Measurements from ENCODE around the gene TANGO6. TPM values are rescaled to one million over a fixed set of nuclear protein-coding genes. Genes with fewer than 3 reads are reported as not detected.

TANGO6 gene
- polyA plus RNA-seq, 2 of the 4 experiments (the other 2 are of a cell fraction) = 8.1 to 19.5 TPM

- Histone ChIP-seq H3K4me1 (no peaks in the 10 kb centered on the region), H3K4me2 (no peak overlapping the region), H3K9me3 (no peaks in the 10 kb centered on the region), H3K4me3 (no peak overlapping the region), H3K27ac (no peak overlapping the region)
- no peak for FAIRE-seq
- TF ChIP-seq SREBF2 (IDR thresholded peaks at IDR 0.05) (no peak), CHD4 (IDR thresholded peaks at IDR 0.05; ENCODE audit: borderline replicate concordance) (no peak), NFE2L2 (conservative IDR thresholded peaks at IDR 0.05; ENCODE audit: low read length) (no peak), PHF8 (IDR thresholded peaks at IDR 0.05; ENCODE audit: borderline replicate concordance, low read depth) (no peak)
- ChIA-PET POLR2A (no interaction called here), CTCF (interaction anchor here (1.7 to 23.0 kb wide), 2 partner anchors 10 to 224 kb away, joined by 3 to 503 read pairs; no protein-coding TSS in a partner anchor)
- no peak for DNase-seq (ENCODE audit: low read depth in 1 of 2, low spot score in 1 of 2)
- ATAC-seq = no peak
- WGBS (ENCODE audit: missing lambda C conversion rate) = 89% methylated on average over 5 of the region's 5 CpGs
Observed at GRCh38 chr16:68894714-68895113, 51.4 kb downstream of the TANGO6 start.

- TF ChIP-seq CEBPB (IDR thresholded peaks at IDR 0.05) (no peak), GATA3 (IDR thresholded peaks at IDR 0.05; ENCODE audit: borderline replicate concordance) (no peak), HOXB13 (CRISPR knock-in tag; IDR thresholded peaks at IDR 0.05; ENCODE audit: low read depth) (no peak), ZC3H11A (IDR thresholded peaks at IDR 0.05) (no peak), SMC3 (IDR thresholded peaks at IDR 0.05) (no peak), HES2 (IDR thresholded peaks at IDR 0.05) (no peak), CBX2 (IDR thresholded peaks at IDR 0.05; ENCODE audit: borderline replicate concordance, low read depth) (no peak), NFE2L2 (conservative IDR thresholded peaks at IDR 0.05; ENCODE audit: low read length) (no peak), CTCF (IDR thresholded peaks at IDR 0.05) (no peak)
- TF ChIP-seq, protein P1, sequence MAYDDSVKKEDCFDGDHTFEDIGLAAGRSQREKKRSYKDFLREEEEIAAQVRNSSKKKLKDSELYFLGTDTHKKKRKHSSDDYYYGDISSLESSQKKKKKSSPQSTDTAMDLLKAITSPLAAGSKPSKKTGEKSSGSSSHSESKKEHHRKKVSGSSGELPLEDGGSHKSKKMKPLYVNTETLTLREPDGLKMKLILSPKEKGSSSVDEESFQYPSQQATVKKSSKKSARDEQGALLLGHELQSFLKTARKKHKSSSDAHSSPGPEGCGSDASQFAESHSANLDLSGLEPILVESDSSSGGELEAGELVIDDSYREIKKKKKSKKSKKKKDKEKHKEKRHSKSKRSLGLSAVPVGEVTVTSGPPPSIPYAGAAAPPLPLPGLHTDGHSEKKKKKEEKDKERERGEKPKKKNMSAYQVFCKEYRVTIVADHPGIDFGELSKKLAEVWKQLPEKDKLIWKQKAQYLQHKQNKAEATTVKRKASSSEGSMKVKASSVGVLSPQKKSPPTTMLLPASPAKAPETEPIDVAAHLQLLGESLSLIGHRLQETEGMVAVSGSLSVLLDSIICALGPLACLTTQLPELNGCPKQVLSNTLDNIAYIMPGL (CRISPR knock-in tag; IDR thresholded peaks at IDR 0.05; ENCODE audit: borderline replicate concordance) = no peak
- Histone ChIP-seq H3K9me3 (no peaks in the 10 kb centered on the region), H3K27ac (no peak overlapping the region), H3K4me3 (no peak overlapping the region), H3K4me1 (peaks cover 11% of the 10 kb centered on the region), H3K4me2 (no peak overlapping the region)
- no peak for DNase-seq (ENCODE audit: low read depth in 1 of 2, low spot score in 1 of 2)
- WGBS (ENCODE audit: missing lambda C conversion rate) = 89% methylated on average over 4 of the region's 4 CpGs
- no peak for ATAC-seq
- no peak for FAIRE-seq
- ChIA-PET CTCF (interaction anchor here (0.7 to 23.0 kb wide), 5 partner anchors 51 to 370 kb away, joined by 3 to 503 read pairs (median 4); no protein-coding TSS in a partner anchor), POLR2A (no interaction called here)
Observed at GRCh38 chr16:68898026-68898425, 54.7 kb downstream of the TANGO6 start.

- POLR2A ChIA-PET = no interaction called here
- ATAC-seq = no peak
- no peak for TF ChIP-seq RNF2 (IDR thresholded peaks at IDR 0.05; ENCODE audit: borderline replicate concordance, low read depth)
- TF ChIP-seq FOXS1 (CRISPR knock-in tag; IDR thresholded peaks at IDR 0.05) = no peak
- TF ChIP-seq USF2 (IDR thresholded peaks at IDR 0.05) = no peak
- no peak for TF ChIP-seq POLR2AphosphoS2 (conservative IDR thresholded peaks at IDR 0.05; ENCODE audit: low read length)
Observed at GRCh38 chr16:68900009-68900408, 56.7 kb downstream of the TANGO6 start.

More at GRCh38 chr16:68900009-68900408, 56.7 kb downstream of the TANGO6 start:
- H3K4me3 ChIP-seq = no peak overlapping the region
- WGBS (ENCODE audit: missing lambda C conversion rate) = 83% methylated on average over 4 of the region's 4 CpGs
- H3K9me3 ChIP-seq = no peaks in the 10 kb centered on the region
- peaks cover 12% of the 10 kb centered on the region for H3K4me1 ChIP-seq
- FAIRE-seq (no peak), DNase-seq (ENCODE audit: low read depth in 1 of 2, low spot score in 1 of 2) (no peak)
- H3K4me2 ChIP-seq = no peak overlapping the region
- H3K27ac ChIP-seq = no peak overlapping the region
- CTCF ChIA-PET = interaction anchor here (23.0 kb wide), 1 partner anchor 219 kb away, joined by 503 read pairs; no protein-coding TSS in a partner anchor
